Fibroblast of skin of right quadriceps (primary cell): ENCODE results near the gene BBS5.
A peak's percentile ranks its signal among the peaks of the same experiment; 100 is the strongest.
"Not testable (repeated sequence)": the region's sequence is repeated elsewhere in the genome, so short reads cannot be mapped to it uniquely, and the experiment has no call there.

Experiments used
- DNase-seq: peaks from one replicate; pipeline ENCODE4 v3.0.0-alpha.2; 2013

The BBS5 gene

GRCh38 chr2:169490834-169491233, 11.5 kb downstream of the BBS5 start:
- DNase-seq = no peak

GRCh38 chr2:169491378-169491777, 12.1 kb downstream of the BBS5 start:
- DNase-seq = no peak

- DNase-seq = no peak
Measured at GRCh38 chr2:169493360-169493759, 14.1 kb downstream of the BBS5 start.

GRCh38 chr2:169495310-169495928, 16.1 kb downstream of the BBS5 start:
- no peak for DNase-seq

GRCh38 chr2:169504651-169505050, 25.4 kb downstream of the BBS5 start:
- DNase-seq = no peak

GRCh38 chr2:169507698-169508097, 28.4 kb downstream of the BBS5 start:
- DNase-seq = peak; percentile 47

GRCh38 chr2:169509298-169509885, 30.1 kb downstream of the BBS5 start, which contains the start of gene KLHL41:
KLHL41 (plus strand) TSS chr2:169509702; CDS start chr2:169509779, 77 bp downstream.
- peak; percentile 23 for DNase-seq

GRCh38 chr2:169509955-169510354, 30.7 kb downstream of the BBS5 start:
- DNase-seq = no peak

GRCh38 chr2:169510496-169510895, 31.2 kb downstream of the BBS5 start:
- DNase-seq = no peak

GRCh38 chr2:169511818-169512217, 32.5 kb downstream of the BBS5 start:
- DNase-seq = no peak

GRCh38 chr2:169512525-169512924, 33.2 kb downstream of the BBS5 start:
- no peak for DNase-seq

GRCh38 chr2:169513094-169513493, 33.8 kb downstream of the BBS5 start:
- no peak for DNase-seq

- DNase-seq = no peak
Measured at GRCh38 chr2:169513926-169514325, 34.6 kb downstream of the BBS5 start.

- not testable (repeated sequence) for DNase-seq
Measured at GRCh38 chr2:169514758-169515157, 35.5 kb downstream of the BBS5 start.

- DNase-seq = not testable (repeated sequence)
Measured at GRCh38 chr2:169516488-169516995, 37.2 kb downstream of the BBS5 start.

GRCh38 chr2:169520896-169521295, 41.6 kb downstream of the BBS5 start:
- no peak for DNase-seq

GRCh38 chr2:169523681-169524080, 44.4 kb downstream of the BBS5 start:
- no peak for DNase-seq

- no peak for DNase-seq
Measured at GRCh38 chr2:169525434-169525833, 46.1 kb downstream of the BBS5 start.

- peak; percentile 5 for DNase-seq
Measured at GRCh38 chr2:169526451-169526850, 47.2 kb downstream of the BBS5 start.

GRCh38 chr2:169528271-169528701, 49.0 kb downstream of the BBS5 start:
- peak; percentile 40 for DNase-seq

- DNase-seq = not testable (repeated sequence)
Measured at GRCh38 chr2:169539460-169539859, 60.2 kb downstream of the BBS5 start.

- DNase-seq = no peak
Measured at GRCh38 chr2:169540146-169540545, 60.9 kb downstream of the BBS5 start.

GRCh38 chr2:169542433-169542832, 63.1 kb downstream of the BBS5 start:
- no peak for DNase-seq

- DNase-seq = no peak
Measured at GRCh38 chr2:169546756-169547155, 67.5 kb downstream of the BBS5 start.
